GM19238 (cell line): ENCODE data around the gene CLEC16A.
A peak's percentile ranks its signal among the peaks of the same experiment; 100 is the strongest.

Experiments
- DNase-seq: peaks from one replicate; pipeline ENCODE4 v3.0.0; 2011; ENCODE audit warnings: low spot score; ENCODE audit not compliant: insufficient read length

CLEC16A gene

DNA sequence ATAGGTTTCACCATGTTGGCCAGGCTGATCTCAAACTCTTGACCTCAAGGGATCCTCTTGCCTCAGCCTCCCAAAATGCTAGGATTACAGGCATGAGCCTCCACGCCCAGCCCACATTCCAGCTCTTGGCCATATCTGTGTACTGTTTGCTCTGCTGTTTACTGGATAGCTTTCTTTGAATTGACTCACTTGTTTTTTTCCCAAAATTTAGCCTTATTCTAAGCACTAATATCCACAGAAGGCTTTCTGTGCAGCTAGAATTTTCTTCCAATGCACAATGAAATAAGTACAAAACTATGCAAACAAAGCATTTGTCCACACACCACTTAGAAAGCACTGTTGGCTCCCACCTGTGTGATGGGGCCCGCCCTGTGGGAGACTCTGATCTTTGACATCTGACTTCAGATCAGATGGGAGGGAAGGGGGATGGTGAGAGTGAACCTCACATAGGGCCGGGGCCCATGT, 72.2 kb downstream of the CLEC16A start:
- DNase-seq: no peak

- DNase-seq: no peak
Observed at GRCh38 chr16:11016993-11017392, 72.6 kb downstream of the CLEC16A start.

GRCh38 chr16:11017499-11017898, 73.1 kb downstream of the CLEC16A start:
- DNase-seq: no peak

DNA sequence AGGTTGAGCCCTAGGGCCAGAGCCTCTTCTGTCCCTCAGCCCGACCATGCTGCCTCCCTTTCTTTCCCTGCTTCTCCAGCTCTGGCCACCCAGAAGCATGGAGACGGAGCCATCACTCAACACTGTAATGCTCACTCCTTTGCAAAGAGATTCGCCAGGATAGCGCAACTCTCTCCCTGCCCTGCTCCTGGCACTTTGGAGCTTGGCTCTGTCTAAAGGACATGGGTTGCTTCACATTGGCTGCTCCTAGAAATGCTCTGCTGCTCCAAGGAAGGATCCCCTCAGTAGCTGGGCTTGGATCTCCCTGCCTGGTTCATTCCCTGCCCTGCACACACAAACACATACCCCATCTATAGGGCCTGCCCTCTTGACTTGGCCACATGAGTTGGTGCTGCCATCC, 76.0 kb downstream of the CLEC16A start:
- DNase-seq: no peak

GRCh38 chr16:11020792-11021551, 76.6 kb downstream of the CLEC16A start:
- DNase-seq: no peak

- no peak for DNase-seq
Observed at GRCh38 chr16:11022002-11022401, 77.6 kb downstream of the CLEC16A start.

DNA sequence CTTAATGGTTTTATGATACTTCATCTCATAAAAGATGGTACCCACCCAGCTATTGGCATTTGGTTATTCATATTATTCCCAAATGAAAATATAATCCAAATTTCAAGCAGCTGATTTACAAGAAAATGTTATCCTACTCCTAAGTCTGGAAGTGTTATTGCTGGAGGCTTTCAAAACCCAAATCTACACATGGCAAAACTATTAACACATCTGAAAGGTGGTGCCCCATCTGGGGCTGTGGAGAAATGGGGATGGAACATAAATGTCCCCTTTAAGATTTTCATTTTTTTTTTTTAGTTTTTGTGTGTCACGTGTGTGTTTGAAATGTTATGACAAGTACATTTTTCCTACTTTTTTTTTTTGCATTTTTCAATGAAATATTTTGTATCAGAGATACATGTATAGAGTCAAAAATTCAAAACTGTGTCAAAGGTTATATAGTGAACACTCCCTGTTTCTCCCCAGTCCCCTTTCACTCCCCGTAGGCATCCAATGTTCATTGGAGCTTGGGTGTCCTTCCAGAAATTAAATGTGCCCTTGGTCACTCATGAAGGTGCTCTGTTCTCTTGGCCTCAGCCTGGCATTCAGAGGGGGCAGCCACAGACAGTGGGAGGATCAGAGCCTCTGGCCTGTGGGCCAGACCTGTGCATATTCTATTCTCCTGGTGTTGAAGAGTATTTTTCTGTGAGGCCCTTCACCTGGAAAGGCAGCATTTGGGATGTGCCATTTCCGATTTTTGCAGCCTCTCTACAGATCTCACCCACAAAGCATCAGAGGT, 79.1 kb downstream of the CLEC16A start:
- DNase-seq: no peak

GRCh38 chr16:11024333-11025053, 80.1 kb downstream of the CLEC16A start:
- no peak for DNase-seq

- DNase-seq: peak; percentile 16
Observed at GRCh38 chr16:11025120-11025531, 80.8 kb downstream of the CLEC16A start.

- DNase-seq: no peak
Observed at GRCh38 chr16:11029948-11030347, 85.6 kb downstream of the CLEC16A start.

DNA sequence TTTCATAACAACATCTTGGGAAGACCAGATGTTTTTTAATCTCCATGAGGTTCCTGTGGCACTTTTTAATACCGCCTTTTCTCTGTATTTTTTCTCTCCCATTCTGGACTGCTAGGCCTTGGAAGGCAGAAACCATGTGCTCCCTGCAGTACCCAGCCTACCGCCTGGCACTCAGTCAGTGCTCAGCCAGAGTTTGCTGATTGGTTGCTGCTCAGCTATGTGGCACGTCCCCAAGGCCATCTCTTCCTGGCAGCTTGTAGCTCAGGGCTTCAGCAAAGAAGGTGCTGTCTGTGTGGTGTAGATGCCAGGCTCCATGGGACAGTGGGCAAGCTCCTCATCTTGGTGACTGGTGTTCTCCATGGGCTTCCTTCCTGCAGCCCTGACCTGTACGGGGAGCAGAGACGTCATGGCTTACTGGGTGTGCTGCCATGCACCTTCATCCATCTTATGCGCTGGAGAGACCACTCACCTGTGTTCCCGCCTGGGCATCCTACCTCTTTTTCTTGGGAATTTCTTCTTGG, 86.7 kb downstream of the CLEC16A start:
- DNase-seq: no peak

DNA sequence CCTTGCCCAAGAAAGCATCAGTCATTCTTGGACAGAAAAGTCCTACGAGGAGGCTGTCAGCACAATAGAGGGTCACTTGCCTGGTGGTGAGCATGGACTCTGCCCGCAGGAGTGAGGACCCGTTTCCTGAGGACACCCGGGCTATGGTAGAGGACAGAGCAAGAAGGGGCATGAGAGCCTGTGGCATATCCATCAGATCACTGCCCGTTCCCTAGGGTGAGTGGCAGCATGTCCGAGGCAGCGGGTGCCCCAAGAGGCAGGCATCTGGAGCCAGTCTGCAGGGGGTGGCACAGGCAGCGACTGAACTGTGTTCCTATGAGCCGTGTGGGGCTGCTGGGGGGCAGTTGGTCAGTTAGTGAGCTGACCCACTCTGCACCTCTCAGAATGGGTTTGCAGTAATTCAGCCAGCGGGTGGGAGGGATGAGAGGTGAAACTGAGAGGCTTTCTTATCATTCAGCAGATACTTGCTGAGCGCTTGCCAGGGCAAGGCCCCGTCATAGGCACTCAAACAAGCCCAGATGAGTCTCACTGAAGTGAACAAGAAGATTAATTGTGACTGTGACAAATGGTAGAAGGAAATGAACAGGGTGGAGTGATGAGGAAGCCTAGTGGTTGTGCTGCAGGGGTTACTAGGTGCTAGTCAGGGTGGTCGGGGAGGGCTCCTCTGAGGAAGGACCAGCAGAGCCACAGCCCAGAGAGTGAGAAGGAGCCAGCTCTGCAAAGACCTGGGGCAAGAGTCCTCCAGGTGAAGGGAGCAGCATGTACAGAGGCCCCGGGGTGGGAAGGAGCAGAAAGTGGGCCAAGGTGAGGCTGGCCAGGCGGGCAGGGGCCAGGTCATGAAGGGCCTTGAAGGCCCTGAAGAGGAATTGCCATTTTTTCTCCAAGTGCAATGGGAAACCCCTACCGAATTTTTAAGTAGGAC, 87.9 kb downstream of the CLEC16A start:
- no peak for DNase-seq

DNA sequence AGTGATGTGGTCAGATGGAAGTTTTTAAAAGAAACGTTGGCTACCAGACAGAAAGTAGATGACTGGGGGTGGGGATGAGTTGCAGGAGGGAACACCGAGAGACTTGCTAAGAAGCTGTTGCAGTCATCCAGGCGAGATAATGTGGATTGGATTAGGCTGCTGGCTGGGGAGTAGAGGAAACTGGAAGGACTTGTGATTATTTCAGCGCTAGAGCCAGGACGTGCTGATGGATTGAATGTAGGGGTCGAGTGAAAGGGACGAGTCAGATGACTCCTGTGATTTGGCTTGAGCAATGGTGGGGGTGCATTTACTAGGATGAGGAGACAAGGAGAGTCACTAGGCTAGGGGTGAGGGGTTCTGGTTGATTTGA, 88.5 kb downstream of the CLEC16A start:
- DNase-seq: no peak

DNA sequence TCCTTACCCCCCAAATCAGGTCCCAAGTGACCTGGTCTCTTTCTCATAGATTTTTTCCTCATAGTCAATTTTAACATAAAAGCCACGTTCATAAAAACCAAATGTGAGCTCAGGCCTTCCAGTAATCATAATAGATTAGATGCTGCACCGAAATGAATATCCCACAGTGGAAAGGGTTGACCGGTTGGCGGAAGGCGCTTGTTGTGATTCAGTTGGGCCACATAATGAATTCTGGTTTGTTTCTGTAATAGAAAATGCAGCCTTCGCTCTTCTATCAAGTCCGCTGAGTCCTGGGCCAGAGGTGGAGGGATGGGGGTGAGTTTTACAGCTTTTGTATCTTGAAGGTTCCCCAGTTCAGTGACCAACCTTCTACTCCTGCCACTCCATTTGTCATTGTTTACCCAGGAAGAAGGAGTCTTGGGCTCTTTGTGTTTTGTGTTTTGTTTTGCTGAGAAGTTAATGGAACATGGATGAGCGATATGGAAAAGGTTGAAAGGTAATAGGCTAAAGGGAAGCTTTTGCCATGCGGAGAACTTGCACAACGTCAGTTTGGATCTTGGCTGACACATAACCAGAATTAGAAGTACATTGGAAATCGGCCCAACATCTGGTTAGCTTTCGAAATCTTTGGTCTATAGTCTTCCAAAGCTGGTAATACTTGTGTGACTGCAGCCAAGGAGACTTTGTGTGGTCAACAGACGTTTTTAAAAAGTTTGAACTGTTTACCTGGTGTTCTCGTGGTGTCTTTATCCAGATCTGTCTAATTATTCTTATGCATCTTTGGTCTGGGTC, 89.5 kb downstream of the CLEC16A start:
- no peak for DNase-seq

DNA sequence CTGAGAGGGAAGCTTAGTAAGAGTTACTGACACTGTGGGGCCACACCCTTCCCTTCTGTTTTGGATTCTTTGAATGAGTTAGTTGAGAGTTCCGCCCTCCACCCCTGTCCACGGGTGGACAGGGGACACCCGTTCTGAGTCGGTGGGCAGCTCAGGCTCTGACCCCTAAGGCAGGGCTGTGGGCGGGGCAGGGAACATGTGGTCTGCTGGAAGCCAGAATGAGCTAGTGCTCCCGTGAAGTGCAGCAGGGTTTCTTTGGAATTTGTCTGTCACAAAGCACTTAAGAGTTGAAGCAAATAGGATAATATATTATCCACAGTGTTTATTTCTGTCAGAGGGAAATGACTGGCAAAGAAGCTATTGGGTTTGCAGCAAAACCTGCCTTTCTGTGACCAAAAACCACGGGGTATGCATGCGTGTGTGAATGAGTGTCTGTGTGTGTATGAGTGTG, 90.1 kb downstream of the CLEC16A start:
- DNase-seq: no peak

- no peak for DNase-seq
Observed at GRCh38 chr16:11035096-11035495, 90.7 kb downstream of the CLEC16A start.

- DNase-seq: no peak
Observed at GRCh38 chr16:11036040-11036439, 91.7 kb downstream of the CLEC16A start.

- DNase-seq: no peak
Observed at GRCh38 chr16:11036868-11037410, 92.6 kb downstream of the CLEC16A start.

DNA sequence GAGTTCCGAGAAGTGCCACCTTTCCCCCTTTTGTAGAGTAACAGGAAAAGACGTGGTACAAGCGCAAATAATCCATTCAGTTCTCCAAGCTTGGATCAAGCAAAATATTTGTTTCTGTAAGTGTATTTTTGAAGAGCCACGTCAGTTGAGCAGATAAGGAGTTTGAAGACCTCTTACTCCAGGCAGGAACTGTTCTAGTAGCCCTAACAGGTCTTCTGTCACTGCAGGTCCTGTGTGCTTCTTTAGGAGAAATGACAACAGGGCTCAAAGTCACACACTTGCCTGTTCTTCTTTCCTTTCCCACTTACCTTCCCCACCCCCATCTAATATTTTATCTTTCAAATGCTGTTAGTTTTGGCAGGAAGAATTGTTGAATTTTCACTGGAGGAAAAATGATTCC, 93.9 kb downstream of the CLEC16A start:
- no peak for DNase-seq

- no peak for DNase-seq
Observed at GRCh38 chr16:11038777-11039176, 94.4 kb downstream of the CLEC16A start.
